ENCODE results near the gene CACUL1. TPM values are rescaled to one million over a fixed set of nuclear protein-coding genes. Genes with fewer than 3 reads are reported as not detected.
"Not testable (repeated sequence)": the region's sequence is repeated elsewhere in the genome, so short reads cannot be mapped to it uniquely, and the experiment has no call there.

The CACUL1 gene
- total RNA-seq, 1 experiment from 2014 or later, result 31.9 TPM

- H3K27me3 ChIP-seq (replicated peaks; ENCODE audit: insufficient read depth, low read depth, low read length, poor library complexity), result no peaks in the 10 kb centered on the region
- ChIA-PET POLR2A (ENCODE audit: low non-redundant PET) (no interaction called here), CTCF (no interaction called here)
- BruUV-seq (replicated peaks), result no TSS peak
- H3K27ac ChIP-seq (ENCODE audit: low read depth, low read length, poor library complexity, severe bottlenecking), result no peak overlapping the region
- TF ChIP-seq CTCF (conservative IDR thresholded peaks at IDR 0.05; ENCODE audit: low read depth, low read length) (no peak), EZH2 (IDR thresholded peaks at IDR 0.05; ENCODE audit: borderline replicate concordance, low read depth, low read length, poor library complexity, severe bottlenecking) (no peak)
- H3K4me1 ChIP-seq (ENCODE audit: insufficient read depth, low read length, poor library complexity, severe bottlenecking), result peaks cover 11% of the 10 kb centered on the region
- no peak for DNase-seq (ENCODE audit: low spot score)
- intact Hi-C loops (cut with micrococcal nuclease; ENCODE audit: unreplicated experiment), result no loop called here
- H3K9me3 ChIP-seq (ENCODE audit: low read depth, low read length, poor library complexity, severe bottlenecking), result no peaks in the 10 kb centered on the region
- H3K4me3 ChIP-seq (ENCODE audit: low read depth, low read length, poor library complexity, severe bottlenecking), result no peak overlapping the region
- no peaks in the 10 kb centered on the region for H3K36me3 ChIP-seq (ENCODE audit: insufficient read depth, low read length, poor library complexity, severe bottlenecking)
These were observed 8.5 kb downstream of the CACUL1 start for GRCh38 chr10:118746246-118746645.

GRCh38 chr10:118745056-118745455 is 9.7 kb downstream of the CACUL1 start:
- Histone ChIP-seq H3K9me3 (ENCODE audit: low read depth, low read length, poor library complexity, severe bottlenecking) (no peaks in the 10 kb centered on the region), H3K4me1 (ENCODE audit: insufficient read depth, low read length, poor library complexity, severe bottlenecking) (peaks cover 11% of the 10 kb centered on the region), H3K27me3 (replicated peaks; ENCODE audit: insufficient read depth, low read depth, low read length, poor library complexity) (no peaks in the 10 kb centered on the region), H3K36me3 (ENCODE audit: insufficient read depth, low read length, poor library complexity, severe bottlenecking) (no peaks in the 10 kb centered on the region), H3K27ac (ENCODE audit: low read depth, low read length, poor library complexity, severe bottlenecking) (no peak overlapping the region), H3K4me3 (ENCODE audit: low read depth, low read length, poor library complexity, severe bottlenecking) (no peak overlapping the region)
- DNase-seq (ENCODE audit: low spot score), result no peak
- TF ChIP-seq CTCF (conservative IDR thresholded peaks at IDR 0.05; ENCODE audit: low read depth, low read length), result no peak
- TF ChIP-seq EZH2 (IDR thresholded peaks at IDR 0.05; ENCODE audit: borderline replicate concordance, low read depth, low read length, poor library complexity, severe bottlenecking), result no peak
- BruUV-seq (replicated peaks), result no TSS peak
- intact Hi-C loops (cut with micrococcal nuclease; ENCODE audit: unreplicated experiment), result no loop called here
- POLR2A ChIA-PET (ENCODE audit: low non-redundant PET), result no interaction called here
- CTCF ChIA-PET, result no interaction called here

- H3K4me3 ChIP-seq (ENCODE audit: low read depth, low read length, poor library complexity, severe bottlenecking); DNase-seq (ENCODE audit: low spot score); H3K9me3 ChIP-seq (ENCODE audit: low read depth, low read length, poor library complexity, severe bottlenecking); intact Hi-C loops (cut with micrococcal nuclease; ENCODE audit: unreplicated experiment); CTCF ChIA-PET; H3K27ac ChIP-seq (ENCODE audit: low read depth, low read length, poor library complexity, severe bottlenecking); H3K27me3 ChIP-seq (replicated peaks; ENCODE audit: insufficient read depth, low read depth, low read length, poor library complexity); POLR2A ChIA-PET (ENCODE audit: low non-redundant PET); H3K36me3 ChIP-seq (ENCODE audit: insufficient read depth, low read length, poor library complexity, severe bottlenecking); BruUV-seq (replicated peaks): not testable (repeated sequence)
- H3K4me1 ChIP-seq (ENCODE audit: insufficient read depth, low read length, poor library complexity, severe bottlenecking), result peaks cover 11% of the 10 kb centered on the region
These were observed 10.3 kb downstream of the CACUL1 start for GRCh38 chr10:118744346-118744918.

GRCh38 chr10:118742782-118743181 is 12.0 kb downstream of the CACUL1 start:
- Histone ChIP-seq H3K36me3 (ENCODE audit: insufficient read depth, low read length, poor library complexity, severe bottlenecking) (no peaks in the 10 kb centered on the region), H3K27ac (ENCODE audit: low read depth, low read length, poor library complexity, severe bottlenecking) (no peak overlapping the region), H3K9me3 (ENCODE audit: low read depth, low read length, poor library complexity, severe bottlenecking) (no peaks in the 10 kb centered on the region), H3K27me3 (replicated peaks; ENCODE audit: insufficient read depth, low read depth, low read length, poor library complexity) (no peaks in the 10 kb centered on the region), H3K4me3 (ENCODE audit: low read depth, low read length, poor library complexity, severe bottlenecking) (no peak overlapping the region), H3K4me1 (ENCODE audit: insufficient read depth, low read length, poor library complexity, severe bottlenecking) (peaks cover 11% of the 10 kb centered on the region)
- ChIA-PET CTCF (no interaction called here), POLR2A (ENCODE audit: low non-redundant PET) (no interaction called here)
- no peak for DNase-seq (ENCODE audit: low spot score)
- no TSS peak for BruUV-seq (replicated peaks)
- no peak for TF ChIP-seq CTCF (conservative IDR thresholded peaks at IDR 0.05; ENCODE audit: low read depth, low read length)
- TF ChIP-seq EZH2 (IDR thresholded peaks at IDR 0.05; ENCODE audit: borderline replicate concordance, low read depth, low read length, poor library complexity, severe bottlenecking), result no peak
- intact Hi-C loops (cut with micrococcal nuclease; ENCODE audit: unreplicated experiment), result no loop called here

Data from A673 (cell line).